Activated T-helper 1 cell treated with Interleukin-2 at 50 U/mL for 16 hours (primary cell): Measurements from ENCODE around the gene SP9.
"Not testable (repeated sequence)": the region's sequence is repeated elsewhere in the genome, so short reads cannot be mapped to it uniquely, and the experiment has no call there.

Source experiments
- DNase-seq: peaks from one replicate; pipeline ENCODE4 v3.0.0-alpha.2; 2020; ENCODE audit warnings: low read depth

The SP9 gene

DNA sequence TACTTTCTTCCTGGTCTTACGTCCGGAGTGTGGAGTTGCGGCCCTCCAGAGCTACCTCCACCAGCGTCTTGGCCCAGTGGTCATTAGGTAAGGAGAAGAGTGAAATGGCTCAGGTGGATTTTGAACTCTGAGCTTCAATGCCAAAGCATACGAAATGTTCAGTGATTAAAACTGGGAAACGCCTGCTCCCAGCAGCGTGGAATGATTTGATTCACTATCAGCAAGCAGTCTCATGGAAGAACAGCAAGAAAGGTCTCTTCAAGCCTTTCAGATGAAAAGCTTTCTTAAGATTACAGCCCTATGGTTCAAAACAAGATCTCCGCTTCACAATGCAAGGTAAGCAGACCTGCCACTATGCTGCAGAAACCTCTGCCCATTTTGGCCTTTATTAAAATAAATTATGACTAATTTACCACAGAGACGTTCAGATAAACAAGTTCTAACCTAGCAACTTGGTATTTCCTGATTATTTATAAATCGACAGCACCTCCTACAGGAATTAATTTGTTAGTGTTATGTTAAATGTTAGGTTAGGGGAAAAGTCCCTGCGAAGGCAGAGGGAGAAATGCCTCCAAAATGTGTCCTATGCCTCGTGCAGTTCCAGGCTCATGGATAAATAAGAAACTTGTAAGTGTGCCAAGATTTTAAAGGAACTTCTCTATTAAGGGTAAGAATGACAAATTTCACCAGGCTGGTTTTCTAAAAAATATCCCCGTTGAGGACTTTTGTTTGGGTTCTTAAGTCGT lies 10.1 kb downstream of the SP9 start:
- no peak for DNase-seq

GRCh38 chr2:174350018-174350417 lies 15.3 kb downstream of the SP9 start:
- no peak for DNase-seq

- no peak for DNase-seq
Observed at GRCh38 chr2:174350593-174351181, 15.9 kb downstream of the SP9 start.

DNA sequence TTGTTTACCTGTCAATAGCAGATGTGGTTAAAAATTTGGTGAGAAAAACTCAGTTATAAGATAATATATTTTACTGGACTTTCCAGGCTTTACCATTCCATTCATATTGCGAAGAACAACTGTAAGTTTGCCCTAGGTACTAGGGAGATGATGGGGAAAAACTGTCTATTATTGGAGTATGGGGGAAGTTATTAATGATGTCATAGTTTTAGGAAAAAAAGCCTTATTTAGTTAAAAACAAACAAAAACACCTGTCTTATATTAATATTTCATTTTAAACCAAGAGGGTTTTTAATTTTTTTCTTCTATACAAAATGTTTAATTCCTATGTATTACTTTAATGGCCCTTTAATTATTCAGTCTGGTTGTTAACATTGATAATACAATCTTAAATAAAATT lies 18.2 kb downstream of the SP9 start:
- no peak for DNase-seq

GRCh38 chr2:174356347-174356746 lies 21.6 kb downstream of the SP9 start:
- DNase-seq, result no peak

DNA sequence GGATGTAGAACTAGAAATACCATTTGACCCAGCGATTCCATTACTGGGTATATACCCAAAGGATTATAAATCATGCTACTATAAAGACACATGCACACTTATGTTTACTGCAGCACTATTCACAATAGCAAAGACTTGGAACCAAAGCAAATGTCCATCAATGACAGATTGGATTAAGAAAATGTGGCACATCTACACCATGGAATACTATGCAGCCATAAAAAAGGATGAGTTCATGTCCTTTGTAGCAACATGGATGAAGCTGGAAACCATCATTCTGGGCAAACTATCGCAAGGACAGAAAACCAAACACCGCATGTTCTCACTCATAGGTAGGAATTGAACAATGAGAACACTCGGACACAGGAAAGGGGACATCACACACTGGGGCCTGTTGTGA lies 24.9 kb downstream of the SP9 start:
- DNase-seq, result not testable (repeated sequence)

GRCh38 chr2:174362949-174363348 lies 28.2 kb downstream of the SP9 start:
- DNase-seq, result no peak

DNA sequence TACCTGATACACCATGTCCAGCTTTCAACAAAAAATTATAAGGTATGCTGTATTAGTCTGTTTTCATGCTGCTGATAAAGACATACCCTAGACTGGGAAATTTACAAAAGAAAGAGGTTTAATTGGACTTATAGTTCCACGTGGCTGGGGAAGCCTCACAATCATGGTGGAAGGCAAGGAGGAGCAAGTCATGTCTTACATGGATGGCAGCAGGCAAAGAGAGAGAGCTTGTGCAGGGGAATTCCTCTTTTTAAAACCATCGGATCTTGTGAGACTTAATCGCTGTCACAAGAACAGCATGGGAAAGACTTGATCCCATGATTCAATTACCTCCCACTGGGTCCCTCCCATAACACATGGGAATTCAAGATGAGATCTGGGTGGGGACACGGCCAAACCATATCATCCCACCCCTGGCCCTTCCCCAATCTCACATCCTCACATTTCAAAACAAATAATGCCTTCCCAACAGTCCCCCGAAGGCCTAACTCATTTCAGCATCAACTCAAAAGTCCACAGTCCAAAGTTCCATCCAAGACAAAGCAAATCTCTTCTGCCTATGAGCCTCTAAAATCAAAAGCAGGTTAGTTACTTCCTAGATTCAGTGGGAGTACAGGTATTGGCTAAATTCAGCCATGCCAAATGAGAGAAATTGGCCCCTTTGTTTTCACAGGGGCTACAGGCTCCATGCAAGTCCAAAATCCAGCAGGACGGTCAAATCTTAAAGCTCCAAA lies 28.9 kb downstream of the SP9 start:
- not testable (repeated sequence) for DNase-seq

DNA sequence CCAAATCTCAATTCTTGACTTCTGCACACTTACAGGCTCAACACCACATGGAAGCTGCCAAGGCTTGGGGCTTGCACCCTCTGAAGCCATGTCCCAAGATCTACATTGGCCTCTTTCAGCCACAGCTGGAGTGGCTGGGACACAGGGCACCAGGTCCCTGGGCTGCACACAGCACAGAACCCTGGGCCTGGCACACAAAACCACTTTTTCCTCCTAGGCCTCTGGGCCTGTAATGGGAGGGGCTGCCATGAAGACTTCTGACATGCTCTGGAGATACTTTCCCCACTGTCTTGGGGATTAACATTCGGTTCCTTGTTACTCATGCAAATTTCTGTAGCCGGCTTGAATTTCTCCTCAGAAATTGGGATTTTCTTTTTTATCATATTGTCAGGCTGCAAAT lies 29.9 kb downstream of the SP9 start:
- no peak for DNase-seq

GRCh38 chr2:174365571-174365970 lies 30.8 kb downstream of the SP9 start:
- no peak for DNase-seq

GRCh38 chr2:174368691-174369090 lies 33.9 kb downstream of the SP9 start:
- no peak for DNase-seq

GRCh38 chr2:174376967-174377366 lies 42.2 kb downstream of the SP9 start:
- no peak for DNase-seq

DNA sequence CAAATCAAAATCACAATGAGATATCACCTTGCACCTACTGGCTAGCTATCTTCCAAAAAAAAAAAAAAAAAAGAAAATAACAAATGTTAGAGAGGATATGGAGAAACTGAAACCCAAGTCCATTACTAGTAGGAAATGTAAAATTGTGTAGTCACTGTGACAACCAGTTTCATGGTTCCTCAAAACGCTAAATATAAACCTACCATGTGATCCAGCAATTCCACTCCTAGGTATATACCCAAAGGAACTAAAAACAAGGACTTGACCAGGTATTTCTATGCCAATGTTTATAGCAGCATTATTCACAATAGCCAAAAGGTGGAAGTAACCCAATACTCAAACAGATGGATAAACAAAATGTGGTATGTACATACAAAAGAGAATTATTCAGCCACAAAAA lies 49.0 kb downstream of the SP9 start:
- DNase-seq, result no peak

GRCh38 chr2:174385201-174385600 lies 50.4 kb downstream of the SP9 start:
- DNase-seq, result no peak
